Brain pericyte (primary cell): ENCODE data around the gene SPSB1.
A peak's percentile ranks its signal among the peaks of the same experiment; 100 is the strongest.

Experiments used
- DNase-seq: peaks from one replicate; pipeline ENCODE4 v3.0.0-alpha.2; 2012; ENCODE audit warnings: low read depth, low spot score

SPSB1 gene

GRCh38 chr1:9388335-9389180, 95.9 kb downstream of the SPSB1 start:
- DNase-seq = no peak

- DNase-seq = no peak
Measured at GRCh38 chr1:9389968-9390367, 97.3 kb downstream of the SPSB1 start.

- DNase-seq = no peak
Measured at GRCh38 chr1:9391620-9392019, 98.9 kb downstream of the SPSB1 start.

GRCh38 chr1:9394010-9394409, 101.3 kb downstream of the SPSB1 start:
- no peak for DNase-seq

- DNase-seq = no peak
Measured at GRCh38 chr1:9395018-9395417, 102.3 kb downstream of the SPSB1 start.

- no peak for DNase-seq
Measured at GRCh38 chr1:9397047-9397446, 104.4 kb downstream of the SPSB1 start.

GRCh38 chr1:9397997-9398526, 105.4 kb downstream of the SPSB1 start:
- DNase-seq = no peak

GRCh38 chr1:9399510-9400424, 107.1 kb downstream of the SPSB1 start:
- no peak for DNase-seq

- no peak for DNase-seq
Measured at GRCh38 chr1:9400425-9401079, 107.9 kb downstream of the SPSB1 start.

- no peak for DNase-seq
Measured at GRCh38 chr1:9401080-9401453, 108.4 kb downstream of the SPSB1 start.

- no peak for DNase-seq
Measured at GRCh38 chr1:9402256-9402616, 109.5 kb downstream of the SPSB1 start.

- no peak for DNase-seq
Measured at GRCh38 chr1:9402717-9403225, 110.1 kb downstream of the SPSB1 start.

- DNase-seq = no peak
Measured at GRCh38 chr1:9404117-9404914, 111.6 kb downstream of the SPSB1 start.

GRCh38 chr1:9406111-9406510, 113.4 kb downstream of the SPSB1 start:
- no peak for DNase-seq

GRCh38 chr1:9410737-9411297, 118.1 kb downstream of the SPSB1 start:
- no peak for DNase-seq

- DNase-seq = peak; percentile 78
Measured at GRCh38 chr1:9413071-9413876, 120.6 kb downstream of the SPSB1 start.

- no peak for DNase-seq
Measured at GRCh38 chr1:9413877-9414213, 121.2 kb downstream of the SPSB1 start.

GRCh38 chr1:9416506-9416905, 123.8 kb downstream of the SPSB1 start:
- DNase-seq = no peak

GRCh38 chr1:9416918-9417500, 124.3 kb downstream of the SPSB1 start:
- DNase-seq = no peak
